WTC11 (cell line): ENCODE results near the gene CANX. TPM values are rescaled to one million over a fixed set of nuclear protein-coding genes. Genes with fewer than 3 reads are reported as not detected.

ENCODE experiments used
- ATAC-seq: fragments of 200-7000 bp; cut with Tn5 transposase; 2 replicates; pipeline ENCODE4 v1.10.0; 2021; ENCODE audit warnings: mild to moderate bottlenecking, moderate library complexity
- CTCF ChIA-PET: fragments of 300-600 bp; sonication (Branson Sonifier 250); formaldehyde crosslinking; loops from one replicate; lab custom pipeline; 2021; ENCODE audit warnings: antibody characterized with exemption; lab: Charles Lee
- POLR2A ChIA-PET: fragments of 350-600 bp; sonication (Branson Sonifier 250); formaldehyde crosslinking; loops from one replicate; lab custom pipeline; 2021; ENCODE audit warnings: antibody characterized with exemption; lab: Charles Lee
- DNase-seq: peaks from one replicate; pipeline ENCODE4 v3.0.0; 2021; ENCODE audit warnings: low spot score
- H3K27ac Mint-ChIP-seq: 2 replicates; pipeline ENCODE4 v1.8.0; 2021; ENCODE audit warnings: mixed read lengths
- H3K27me3 Mint-ChIP-seq: 2 replicates; pipeline ENCODE4 v1.8.0; 2021; ENCODE audit warnings: low read depth, mild to moderate bottlenecking, moderate library complexity, mixed read lengths
- H3K36me3 Mint-ChIP-seq: 2 replicates; pipeline ENCODE4 v1.8.0; 2021; ENCODE audit warnings: mixed read lengths
- H3K4me1 Mint-ChIP-seq: 2 replicates; pipeline ENCODE4 v1.8.0; 2022; ENCODE audit warnings: mixed read lengths
- H3K4me3 Mint-ChIP-seq: 2 replicates; pipeline ENCODE4 v1.8.0; 2021; ENCODE audit warnings: mild to moderate bottlenecking, moderate library complexity, mixed read lengths
- H3K9me3 Mint-ChIP-seq: 2 replicates; pipeline ENCODE4 v1.8.0; 2021; ENCODE audit warnings: mixed read lengths
- CDX4 ChIP-seq: fragments of 250-450 bp; sonication (Bioruptor Pico); IDR thresholded peaks from 2 replicates; pipeline ENCODE4 v1.9.0; 2021; ENCODE audit warnings: moderate library complexity, mild to moderate bottlenecking, inconsistent platforms, borderline replicate concordance
- CREB1 ChIP-seq: sonication (generic); formaldehyde crosslinking; IDR thresholded peaks from 2 replicates; pipeline ENCODE4 v1.8.0; 2023; ENCODE audit warnings: mild to moderate bottlenecking, missing genetic modification reagents
- CREM ChIP-seq: sonication (generic); formaldehyde crosslinking; IDR thresholded peaks from 2 replicates; pipeline ENCODE4 v1.8.1; 2022; ENCODE audit warnings: mild to moderate bottlenecking, missing genetic modification reagents, moderate library complexity
- CTCF ChIP-seq: fragments of 200-600 bp; IDR thresholded peaks from 2 replicates; pipeline ENCODE4 v1.8.0; 2022; ENCODE audit warnings: antibody characterized with exemption
- EMX1 ChIP-seq: fragments of 250-450 bp; sonication (Bioruptor Pico); IDR thresholded peaks from 2 replicates; pipeline ENCODE4 v1.8.0; 2021; ENCODE audit warnings: mild to moderate bottlenecking
- GABPB1 ChIP-seq: sonication (generic); formaldehyde crosslinking; IDR thresholded peaks from 2 replicates; pipeline ENCODE4 v1.8.1; 2023; ENCODE audit warnings: mild to moderate bottlenecking, missing genetic modification reagents
- SMAD4 ChIP-seq: sonication (generic); formaldehyde crosslinking; IDR thresholded peaks from 2 replicates; pipeline ENCODE4 v1.8.0; 2022; ENCODE audit warnings: mild to moderate bottlenecking, missing genetic modification reagents
- SP1 ChIP-seq: sonication (generic); formaldehyde crosslinking; conservative IDR thresholded peaks from 2 replicates; pipeline ENCODE4 v1.8.1; 2022; ENCODE audit warnings: missing genetic modification reagents
- STAT6 ChIP-seq: sonication (generic); formaldehyde crosslinking; conservative IDR thresholded peaks from 2 replicates; pipeline ENCODE4 v1.8.1; 2023; ENCODE audit warnings: mild to moderate bottlenecking, low read depth, missing genetic modification reagents, moderate library complexity
- TEAD4 ChIP-seq: sonication (generic); formaldehyde crosslinking; IDR thresholded peaks from 2 replicates; pipeline ENCODE4 v1.8.0; 2022; ENCODE audit warnings: mild to moderate bottlenecking, missing genetic modification reagents
- ZBTB21 ChIP-seq: sonication (generic); formaldehyde crosslinking; IDR thresholded peaks from 2 replicates; pipeline ENCODE4 v1.8.1; 2023; ENCODE audit warnings: mild to moderate bottlenecking, missing genetic modification reagents, borderline replicate concordance
- ZNF512 ChIP-seq: sonication (generic); formaldehyde crosslinking; IDR thresholded peaks from 2 replicates; pipeline ENCODE4 v1.8.1; 2022; ENCODE audit warnings: missing genetic modification reagents, borderline replicate concordance
- ZNF532 ChIP-seq: fragments of 250-450 bp; sonication (Bioruptor Pico); IDR thresholded peaks from 2 replicates; pipeline ENCODE4 v1.9.0; 2021; ENCODE audit warnings: mild to moderate bottlenecking, borderline replicate concordance
- total RNA-seq: library from RNA; stranded (reverse); gene quantifications from 3 replicates; pipeline ENCODE4 v1.2.3, GENCODE V29; 2021

Gene CANX
- total RNA-seq, 1 experiment from 2014 or later: 611 TPM

- TF ChIP-seq CTCF: no peak
- TF ChIP-seq CREM: no peak
- TF ChIP-seq SP1 (CRISPR knock-in tag): no peak
- no peak for TF ChIP-seq GABPB1 (CRISPR knock-in tag)
- TF ChIP-seq ZNF512: no peak
Observed at GRCh38 chr5:179772351-179772750, 73.6 kb downstream of the CANX start (continued).

- DNase-seq: no peak
- no peaks in the 10 kb centered on the region for H3K27me3 Mint-ChIP-seq
- CTCF ChIA-PET: interaction anchor here (1.0 kb wide), 1 partner anchor 10 kb away, joined by 3 read pairs; no protein-coding TSS in a partner anchor
- peaks cover 62% of the 10 kb centered on the region for H3K36me3 Mint-ChIP-seq
- TF ChIP-seq STAT6 (CRISPR knock-in tag): no peak
- TF ChIP-seq CDX4 (CRISPR knock-in tag): no peak
- TF ChIP-seq CREB1 (CRISPR knock-in tag): no peak
- TF ChIP-seq SMAD4 (CRISPR knock-in tag): no peak
- no peak for TF ChIP-seq CTCF
- no peak for TF ChIP-seq EMX1 (CRISPR knock-in tag)
- no peak for TF ChIP-seq ZBTB21
- no peak for TF ChIP-seq TEAD4 (CRISPR knock-in tag)
- no peak for TF ChIP-seq ZNF532 (CRISPR knock-in tag)
- POLR2A ChIA-PET: no interaction called here
- H3K9me3 Mint-ChIP-seq: no peaks in the 10 kb centered on the region
- ATAC-seq: no peak
- H3K4me1 Mint-ChIP-seq: no peaks in the 10 kb centered on the region
- no peak overlapping the region for H3K4me3 Mint-ChIP-seq
- no peak overlapping the region; the same call in 1 of the 2 replicates for H3K27ac Mint-ChIP-seq
Observed at GRCh38 chr5:179773686-179774040, 74.9 kb downstream of the CANX start.
